GM19372 (cell line): ENCODE results near the gene RB1.
"Not testable (repeated sequence)": the region's sequence is repeated elsewhere in the genome, so short reads cannot be mapped to it uniquely, and the experiment has no call there.

Source experiments
- ATAC-seq: cut with Tn5 transposase; IDR thresholded peaks from one replicate; pipeline ENCODE4 v1.9.1; 2021; ENCODE audit warnings: mild to moderate bottlenecking, low read depth, moderate library complexity; ENCODE audit not compliant: unreplicated experiment

The RB1 gene

GRCh38 chr13:48403913-48404312 is 100.4 kb downstream of the RB1 start:
- no peak for ATAC-seq

GRCh38 chr13:48404952-48405351 is 101.4 kb downstream of the RB1 start:
- no peak for ATAC-seq

GRCh38 chr13:48405875-48406274 is 102.3 kb downstream of the RB1 start:
- no peak for ATAC-seq

- no peak for ATAC-seq
Observed at GRCh38 chr13:48410199-48410598, 106.6 kb downstream of the RB1 start.

GRCh38 chr13:48411147-48411794 is 107.7 kb downstream of the RB1 start:
- no peak for ATAC-seq

- no peak for ATAC-seq
Observed at GRCh38 chr13:48411841-48412531, 108.4 kb downstream of the RB1 start.

GRCh38 chr13:48412881-48413351 is 109.4 kb downstream of the RB1 start, which contains the start of gene LPAR6:
Gene LPAR6, minus strand, starts transcription at chr13:48413113. Its CDS starts 690 bp downstream, at chr13:48412423.
- ATAC-seq: no peak

GRCh38 chr13:48414501-48414900 is 111.0 kb downstream of the RB1 start:
- ATAC-seq: no peak

GRCh38 chr13:48415516-48415915 is 112.0 kb downstream of the RB1 start:
- ATAC-seq: no peak

GRCh38 chr13:48422003-48422402 is 118.5 kb downstream of the RB1 start:
- not testable (repeated sequence) for ATAC-seq

GRCh38 chr13:48424212-48424611 is 120.7 kb downstream of the RB1 start:
- no peak for ATAC-seq

- no peak for ATAC-seq
Observed at GRCh38 chr13:48426052-48426451, 122.5 kb downstream of the RB1 start.

- not testable (repeated sequence) for ATAC-seq
Observed at GRCh38 chr13:48426755-48427298, 123.3 kb downstream of the RB1 start.

GRCh38 chr13:48429036-48429435 is 125.5 kb downstream of the RB1 start:
- no peak for ATAC-seq

- ATAC-seq: peak; percentile 57
Observed at GRCh38 chr13:48429886-48430285, 126.3 kb downstream of the RB1 start.

GRCh38 chr13:48431431-48431830 is 127.9 kb downstream of the RB1 start:
- no peak for ATAC-seq

GRCh38 chr13:48431987-48432615 is 128.6 kb downstream of the RB1 start:
- ATAC-seq: no peak

GRCh38 chr13:48434200-48434599 is 130.6 kb downstream of the RB1 start:
- no peak for ATAC-seq

- ATAC-seq: no peak
Observed at GRCh38 chr13:48436661-48437288, 133.2 kb downstream of the RB1 start.

GRCh38 chr13:48437371-48437770 is 133.8 kb downstream of the RB1 start:
- ATAC-seq: no peak
